Measurements from ENCODE around the gene FGF22. TPM values are rescaled to one million over a fixed set of nuclear protein-coding genes. Genes with fewer than 3 reads are reported as not detected.
A peak's percentile ranks its signal among the peaks of the same experiment; 100 is the strongest.

The FGF22 gene
- total and polyA plus RNA-seq, 2 of the 13 experiments (the other 11 are each of a cell fraction or from before 2014, with no cell fraction given) = 0.24 TPM; not detected in 1

DNA sequence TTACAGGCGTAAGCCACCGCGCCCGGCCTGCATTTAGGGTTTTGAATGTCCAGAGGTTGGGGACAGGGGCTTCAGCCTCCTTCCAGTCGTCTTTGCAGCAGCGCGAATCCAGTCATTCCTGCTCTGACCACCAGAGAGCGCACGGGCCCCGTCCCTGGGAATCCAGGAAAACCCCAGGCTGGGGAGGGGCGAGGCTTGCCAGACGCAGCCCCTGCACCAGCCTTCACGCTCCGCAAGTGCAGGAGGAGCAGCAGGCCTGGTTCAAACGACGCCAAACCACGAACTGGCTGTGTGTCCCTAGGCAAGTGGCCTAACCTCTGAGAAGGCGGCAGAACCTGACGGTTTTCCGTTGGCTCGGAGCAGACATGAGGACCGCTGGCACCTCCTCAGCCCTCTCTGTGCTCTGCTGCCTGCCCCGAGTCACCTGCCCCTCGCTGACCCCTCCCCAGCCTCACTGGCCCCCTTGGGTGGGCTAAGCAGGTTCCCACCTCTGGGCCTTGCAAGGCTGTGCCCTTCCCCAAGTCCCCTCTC, 25.3 kb downstream of the FGF22 start (continued):
- TF ChIP-seq ZNF18 (CRISPR knock-in tag; IDR thresholded peaks at IDR 0.05; ENCODE audit: insufficient replicate concordance) = no peak
- TF ChIP-seq ZFP1 (CRISPR knock-in tag; IDR thresholded peaks at IDR 0.05) = no peak
- no peak for TF ChIP-seq RFX1 (IDR thresholded peaks at IDR 0.05)
- TF ChIP-seq GZF1 (CRISPR knock-in tag; IDR thresholded peaks at IDR 0.05) = no peak
- peak; percentile 45; the same call in 1 of the 2 replicates for TF ChIP-seq SOX5 (CRISPR knock-in tag; IDR thresholded peaks at IDR 0.05; ENCODE audit: borderline replicate concordance)
- peak; percentile 52 for TF ChIP-seq BCL6 (CRISPR knock-in tag; IDR thresholded peaks at IDR 0.05)
- TF ChIP-seq ZSCAN22 (CRISPR knock-in tag; IDR thresholded peaks at IDR 0.05) = no peak
- TF ChIP-seq BHLHE40 (IDR thresholded peaks at IDR 0.05; ENCODE audit: low read length) = peak; percentile 39; the same call in 1 of the 2 replicates
- TF ChIP-seq HINFP (CRISPR knock-in tag; IDR thresholded peaks at IDR 0.05; ENCODE audit: low read depth) = no peak
- no peak for TF ChIP-seq ZNF292 (CRISPR knock-in tag; IDR thresholded peaks at IDR 0.05; ENCODE audit: borderline replicate concordance, low read depth)
- no peak for TF ChIP-seq SRSF9 (IDR thresholded peaks at IDR 0.05; ENCODE audit: borderline replicate concordance, insufficient read depth, low read depth, low read length, poor library complexity, severe bottlenecking)
- no peak for TF ChIP-seq ARNT (IDR thresholded peaks at IDR 0.05)
- TF ChIP-seq, protein P1, sequence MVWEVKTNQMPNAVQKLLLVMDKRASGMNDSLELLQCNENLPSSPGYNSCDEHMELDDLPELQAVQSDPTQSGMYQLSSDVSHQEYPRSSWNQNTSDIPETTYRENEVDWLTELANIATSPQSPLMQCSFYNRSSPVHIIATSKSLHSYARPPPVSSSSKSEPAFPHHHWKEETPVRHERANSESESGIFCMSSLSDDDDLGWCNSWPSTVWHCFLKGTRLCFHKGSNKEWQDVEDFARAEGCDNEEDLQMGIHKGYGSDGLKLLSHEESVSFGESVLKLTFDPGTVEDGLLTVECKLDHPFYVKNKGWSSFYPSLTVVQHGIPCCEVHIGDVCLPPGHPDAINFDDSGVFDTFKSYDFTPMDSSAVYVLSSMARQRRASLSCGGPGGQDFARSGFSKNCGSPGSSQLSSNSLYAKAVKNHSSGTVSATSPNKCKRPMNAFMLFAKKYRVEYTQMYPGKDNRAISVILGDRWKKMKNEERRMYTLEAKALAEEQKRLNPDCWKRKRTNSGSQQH (CRISPR knock-in tag; IDR thresholded peaks at IDR 0.05; ENCODE audit: low read depth) = no peak
- TF ChIP-seq KLF15 (CRISPR knock-in tag; IDR thresholded peaks at IDR 0.05; ENCODE audit: borderline replicate concordance) = 0 out of 2 replicates have a peak, but pooled peaks have one; percentile 65
- TF ChIP-seq TRIM24 (CRISPR knock-in tag; IDR thresholded peaks at IDR 0.05) = no peak
- TF ChIP-seq SP140L (CRISPR knock-in tag; IDR thresholded peaks at IDR 0.05; ENCODE audit: borderline replicate concordance) = no peak
- TF ChIP-seq, protein P2, sequence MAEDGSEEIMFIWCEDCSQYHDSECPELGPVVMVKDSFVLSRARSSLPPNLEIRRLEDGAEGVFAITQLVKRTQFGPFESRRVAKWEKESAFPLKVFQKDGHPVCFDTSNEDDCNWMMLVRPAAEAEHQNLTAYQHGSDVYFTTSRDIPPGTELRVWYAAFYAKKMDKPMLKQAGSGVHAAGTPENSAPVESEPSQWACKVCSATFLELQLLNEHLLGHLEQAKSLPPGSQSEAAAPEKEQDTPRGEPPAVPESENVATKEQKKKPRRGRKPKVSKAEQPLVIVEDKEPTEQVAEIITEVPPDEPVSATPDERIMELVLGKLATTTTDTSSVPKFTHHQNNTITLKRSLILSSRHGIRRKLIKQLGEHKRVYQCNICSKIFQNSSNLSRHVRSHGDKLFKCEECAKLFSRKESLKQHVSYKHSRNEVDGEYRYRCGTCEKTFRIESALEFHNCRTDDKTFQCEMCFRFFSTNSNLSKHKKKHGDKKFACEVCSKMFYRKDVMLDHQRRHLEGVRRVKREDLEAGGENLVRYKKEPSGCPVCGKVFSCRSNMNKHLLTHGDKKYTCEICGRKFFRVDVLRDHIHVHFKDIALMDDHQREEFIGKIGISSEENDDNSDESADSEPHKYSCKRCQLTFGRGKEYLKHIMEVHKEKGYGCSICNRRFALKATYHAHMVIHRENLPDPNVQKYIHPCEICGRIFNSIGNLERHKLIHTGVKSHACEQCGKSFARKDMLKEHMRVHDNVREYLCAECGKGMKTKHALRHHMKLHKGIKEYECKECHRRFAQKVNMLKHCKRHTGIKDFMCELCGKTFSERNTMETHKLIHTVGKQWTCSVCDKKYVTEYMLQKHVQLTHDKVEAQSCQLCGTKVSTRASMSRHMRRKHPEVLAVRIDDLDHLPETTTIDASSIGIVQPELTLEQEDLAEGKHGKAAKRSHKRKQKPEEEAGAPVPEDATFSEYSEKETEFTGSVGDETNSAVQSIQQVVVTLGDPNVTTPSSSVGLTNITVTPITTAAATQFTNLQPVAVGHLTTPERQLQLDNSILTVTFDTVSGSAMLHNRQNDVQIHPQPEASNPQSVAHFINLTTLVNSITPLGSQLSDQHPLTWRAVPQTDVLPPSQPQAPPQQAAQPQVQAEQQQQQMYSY (CRISPR knock-in tag; IDR thresholded peaks at IDR 0.05) = no peak
- peak; percentile 50; the same call in 1 of the 2 replicates for TF ChIP-seq ZBTB25 (CRISPR knock-in tag; IDR thresholded peaks at IDR 0.05)
- no peak for TF ChIP-seq SKI (IDR thresholded peaks at IDR 0.05; ENCODE audit: partially characterized antibody)
- no peak for TF ChIP-seq NFATC3 (CRISPR knock-in tag; IDR thresholded peaks at IDR 0.05)
